ENCODE data around the gene TMEM267. TPM values are rescaled to one million over a fixed set of nuclear protein-coding genes. Genes with fewer than 3 reads are reported as not detected.

The TMEM267 gene, protein sequence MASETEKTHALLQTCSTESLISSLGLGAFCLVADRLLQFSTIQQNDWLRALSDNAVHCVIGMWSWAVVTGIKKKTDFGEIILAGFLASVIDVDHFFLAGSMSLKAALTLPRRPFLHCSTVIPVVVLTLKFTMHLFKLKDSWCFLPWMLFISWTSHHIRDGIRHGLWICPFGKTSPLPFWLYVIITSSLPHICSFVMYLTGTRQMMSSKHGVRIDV
- total RNA-seq, result 9.4 to 10.1 TPM (median 9.8 TPM) in 3 replicates

GRCh38 chr5:43483298-43484105, at the start of gene TMEM267:
Gene TMEM267 (minus strand): TSS chr5:43483865. CDS start chr5:43453969, 29,896 bp downstream.
- peaks cover 17% of the 10 kb centered on the region for H3K4me1 Mint-ChIP-seq
- DNase-seq (ENCODE audit: low spot score in 2 of 2, unreplicated experiment in 2 of 2), result peak; percentile 64 to 82
- H3K9me3 Mint-ChIP-seq, result no peaks in the 10 kb centered on the region
- H3K27ac Mint-ChIP-seq, result peak within 1 kb of the TSS; percentile 100
- H3K36me3 Mint-ChIP-seq, result no peaks in the 10 kb centered on the region
- TF ChIP-seq CTCF (IDR thresholded peaks at IDR 0.05; ENCODE audit: unreplicated experiment), result no peak
- no peaks in the 10 kb centered on the region for H3K27me3 Mint-ChIP-seq (ENCODE audit: low read depth)
- peak within 1 kb of the TSS; percentile 97 for H3K4me3 Mint-ChIP-seq

- Mint-ChIP-seq H3K27ac (no peak overlapping the region), H3K4me3 (no peak overlapping the region), H3K9me3 (no peaks in the 10 kb centered on the region), H3K36me3 (peaks cover 50% of the 10 kb centered on the region), H3K27me3 (ENCODE audit: low read depth) (no peaks in the 10 kb centered on the region), H3K4me1 (no peaks in the 10 kb centered on the region)
- DNase-seq (ENCODE audit: low spot score in 2 of 2, unreplicated experiment in 2 of 2), result no peak
- no peak for TF ChIP-seq CTCF (IDR thresholded peaks at IDR 0.05; ENCODE audit: unreplicated experiment)
Observed at GRCh38 chr5:43530648-43531047, 47.0 kb upstream of the TMEM267 start.

GRCh38 chr5:43523662-43524072, 40.0 kb upstream of the TMEM267 start:
- Mint-ChIP-seq H3K27me3 (ENCODE audit: low read depth) (no peaks in the 10 kb centered on the region), H3K9me3 (no peaks in the 10 kb centered on the region), H3K27ac (no peak overlapping the region), H3K4me1 (no peaks in the 10 kb centered on the region), H3K4me3 (no peak overlapping the region), H3K36me3 (peaks cover 46% of the 10 kb centered on the region)
- DNase-seq (ENCODE audit: low spot score in 2 of 2, unreplicated experiment in 2 of 2), result no peak
- no peak for TF ChIP-seq CTCF (IDR thresholded peaks at IDR 0.05; ENCODE audit: unreplicated experiment)

GRCh38 chr5:43520615-43521014, 37.0 kb upstream of the TMEM267 start:
- peaks cover 31% of the 10 kb centered on the region for H3K36me3 Mint-ChIP-seq
- DNase-seq (ENCODE audit: low spot score in 2 of 2, unreplicated experiment in 2 of 2), result no peak
- no peak for TF ChIP-seq CTCF (IDR thresholded peaks at IDR 0.05; ENCODE audit: unreplicated experiment)
- H3K27ac Mint-ChIP-seq, result no peak overlapping the region
- peaks cover 3% of the 10 kb centered on the region for H3K4me1 Mint-ChIP-seq
- no peaks in the 10 kb centered on the region for H3K27me3 Mint-ChIP-seq (ENCODE audit: low read depth)
- H3K9me3 Mint-ChIP-seq, result no peaks in the 10 kb centered on the region
- no peak overlapping the region for H3K4me3 Mint-ChIP-seq

DNA sequence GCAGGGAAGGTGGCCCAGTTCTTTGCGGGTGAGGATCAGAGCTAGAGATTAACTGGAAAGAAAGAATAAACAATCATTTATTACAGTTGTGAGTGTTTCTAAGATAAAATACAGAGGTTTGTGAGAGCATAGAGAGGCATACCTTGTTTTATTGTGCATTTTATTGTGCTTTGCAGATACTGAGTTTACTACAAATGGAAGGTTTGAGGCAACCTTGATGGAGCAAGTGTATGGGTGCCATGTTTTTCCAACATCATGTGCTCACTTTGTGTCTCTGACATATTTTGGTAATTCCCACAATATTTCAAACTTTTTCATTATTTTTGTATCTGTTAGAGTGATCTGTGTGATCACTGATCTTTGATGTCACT, 32.0 kb upstream of the TMEM267 start:
- DNase-seq (ENCODE audit: low spot score in 2 of 2, unreplicated experiment in 2 of 2), result no peak
- peak overlapping the region; percentile 99 for H3K27ac Mint-ChIP-seq
- peaks cover 5% of the 10 kb centered on the region for H3K9me3 Mint-ChIP-seq
- H3K36me3 Mint-ChIP-seq, result peaks cover 8% of the 10 kb centered on the region
- H3K27me3 Mint-ChIP-seq (ENCODE audit: low read depth), result no peaks in the 10 kb centered on the region
- TF ChIP-seq CTCF (IDR thresholded peaks at IDR 0.05; ENCODE audit: unreplicated experiment), result no peak
- H3K4me1 Mint-ChIP-seq, result peaks cover 22% of the 10 kb centered on the region
- H3K4me3 Mint-ChIP-seq, result peak overlapping the region; percentile 89

All from mesothelial cell of epicardium (in vitro differentiated cells).